NCI-H146 (cell line): ENCODE measurements around the gene WNT7B.

ENCODE experiments used
- DNase-seq: peaks from one replicate; lab custom pipeline; 2025; lab: John Stamatoyannopoulos, UW

WNT7B gene

DNA sequence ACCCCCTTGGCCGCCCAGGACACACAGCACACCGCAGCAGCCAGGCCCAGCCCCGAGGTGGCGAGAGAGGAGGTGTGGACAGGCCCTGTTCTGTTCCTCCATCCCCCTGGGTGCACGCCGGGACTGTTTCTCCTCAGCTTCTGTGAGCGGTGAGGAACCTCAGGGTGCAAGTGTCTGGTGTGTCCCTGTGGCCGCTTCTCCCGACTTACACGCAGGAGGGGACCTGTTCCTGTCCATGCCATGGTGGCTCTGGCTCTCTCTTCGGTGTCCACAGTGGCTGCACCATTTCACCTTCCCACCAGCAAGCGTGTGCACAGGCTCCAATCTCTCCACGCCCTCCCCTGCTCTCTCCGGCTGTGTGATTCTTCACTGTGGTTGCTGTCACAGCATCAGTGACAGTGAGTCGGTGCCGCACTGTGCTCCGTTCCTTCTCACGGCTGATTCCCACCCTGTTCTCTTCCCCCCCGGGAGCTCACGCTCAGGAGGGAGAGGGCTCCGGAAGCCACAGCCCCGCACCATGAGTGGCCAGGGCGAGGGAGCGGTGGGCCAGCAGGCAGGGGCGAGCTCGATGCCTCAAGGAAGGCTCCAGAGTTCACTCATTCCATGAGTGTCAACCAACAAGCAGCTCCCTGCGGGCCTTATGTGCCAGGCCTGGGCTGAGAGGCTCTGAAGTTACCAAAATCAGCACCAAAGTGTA lies 18.6 kb upstream of the WNT7B start:
- no peak for DNase-seq

DNA sequence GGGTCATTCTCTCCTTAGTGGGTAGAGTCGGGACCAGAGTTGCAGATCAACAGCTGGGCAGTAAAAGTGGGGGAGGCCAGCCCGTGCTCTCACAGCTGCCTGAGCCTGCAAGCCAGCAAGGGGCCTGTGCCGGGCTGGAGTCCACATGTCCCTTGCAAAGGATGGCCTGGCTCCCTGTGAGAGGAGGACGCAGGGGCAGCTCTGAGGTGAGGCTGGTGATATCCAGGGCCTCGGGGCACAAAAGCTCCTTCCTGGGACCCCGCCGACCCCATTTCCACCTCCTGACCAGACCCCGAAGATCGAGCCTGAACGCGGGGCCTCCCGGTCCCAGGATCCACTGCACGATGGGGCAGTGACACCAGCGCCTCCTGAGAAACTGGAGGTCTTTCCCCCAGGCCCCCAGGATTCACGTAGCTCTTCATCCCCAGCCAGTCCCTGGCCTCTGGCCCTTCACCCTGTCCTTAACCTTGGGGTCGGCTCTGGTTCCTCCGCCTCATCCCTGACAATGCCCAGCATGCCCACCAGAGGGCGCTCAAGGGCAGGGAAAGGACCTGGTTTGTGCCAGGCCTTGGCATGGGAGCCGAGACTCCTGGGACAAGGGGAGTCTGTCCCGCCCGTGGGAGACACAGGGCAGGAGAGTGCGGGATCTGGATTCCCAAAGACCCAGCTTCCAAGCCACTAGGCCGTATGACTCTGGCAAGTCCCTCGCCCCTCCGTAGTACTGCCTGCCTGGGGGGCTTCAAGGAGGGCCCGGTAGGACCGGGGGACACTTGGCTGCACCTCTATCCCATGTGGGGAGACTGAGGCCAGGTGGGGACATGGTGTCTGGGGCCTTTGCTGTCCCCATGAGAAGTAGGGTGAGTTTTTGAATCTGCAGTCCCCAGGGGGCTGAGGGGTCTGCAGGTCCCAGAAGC lies 17.8 kb upstream of the WNT7B start:
- DNase-seq: peak; percentile 53

DNA sequence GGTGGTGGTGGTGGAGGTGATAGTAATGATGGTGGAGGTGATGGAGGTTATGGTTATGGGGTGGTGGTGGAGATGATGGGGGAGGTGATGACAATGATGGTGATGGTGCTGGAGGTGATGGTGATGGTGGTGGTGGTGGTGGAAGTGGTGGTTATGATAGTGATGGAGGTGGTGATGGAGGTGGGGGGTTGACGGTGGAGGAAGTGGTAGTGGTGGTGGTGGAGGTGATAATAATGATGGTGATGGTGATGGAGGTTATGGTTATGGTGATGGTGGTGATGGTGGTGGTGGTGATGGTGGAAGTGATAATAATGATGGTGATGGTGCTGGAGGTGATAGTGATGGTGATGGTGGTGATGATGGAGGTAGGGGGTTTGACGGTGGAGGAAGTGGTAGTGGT lies 16.9 kb upstream of the WNT7B start:
- DNase-seq: no peak

DNA sequence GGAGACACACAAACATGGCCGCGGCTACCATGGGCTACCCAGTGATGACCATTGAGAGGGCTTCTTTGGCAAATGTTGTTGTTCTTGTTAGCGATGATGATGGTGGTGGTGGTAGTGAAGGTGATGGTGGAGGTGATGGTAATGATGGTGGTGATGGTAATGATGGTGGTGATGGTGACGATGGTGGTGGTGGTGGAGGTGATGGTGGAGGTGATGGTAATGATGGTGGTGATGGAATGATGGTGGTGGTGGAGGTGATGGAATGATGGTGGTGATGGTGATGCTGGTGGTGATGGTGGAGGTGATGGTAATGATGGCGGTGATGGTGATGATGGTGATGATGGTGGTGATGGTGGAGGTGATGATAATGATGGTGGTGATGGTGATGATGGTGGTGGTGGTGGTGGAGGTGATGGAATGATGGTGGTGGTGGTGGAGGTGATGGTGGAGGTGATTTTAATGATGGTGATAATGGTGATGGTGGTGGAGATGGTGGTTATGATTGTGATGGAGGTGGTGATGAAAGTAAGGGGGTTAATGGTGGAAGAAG lies 16.3 kb upstream of the WNT7B start:
- DNase-seq: no peak

DNA sequence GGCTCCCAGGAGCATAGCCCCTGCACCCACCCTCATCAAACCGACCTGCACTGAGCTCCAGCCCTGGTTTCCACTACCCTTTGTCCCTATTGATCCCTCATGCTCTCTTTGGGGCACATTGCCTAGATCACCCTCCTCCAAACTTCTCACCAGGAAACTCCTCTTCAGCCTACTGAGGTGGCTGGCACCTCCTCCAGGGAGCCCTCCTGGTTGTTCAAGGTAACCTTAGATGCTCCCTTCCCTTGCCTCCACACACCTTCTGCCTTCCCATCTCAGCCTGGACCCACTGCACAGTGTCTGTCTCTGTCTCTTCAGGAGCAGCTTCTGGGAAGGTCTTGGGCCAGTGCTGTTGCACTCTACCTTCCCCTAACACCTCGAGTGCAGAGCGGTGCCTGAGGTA lies 15.8 kb upstream of the WNT7B start:
- no peak for DNase-seq

DNA sequence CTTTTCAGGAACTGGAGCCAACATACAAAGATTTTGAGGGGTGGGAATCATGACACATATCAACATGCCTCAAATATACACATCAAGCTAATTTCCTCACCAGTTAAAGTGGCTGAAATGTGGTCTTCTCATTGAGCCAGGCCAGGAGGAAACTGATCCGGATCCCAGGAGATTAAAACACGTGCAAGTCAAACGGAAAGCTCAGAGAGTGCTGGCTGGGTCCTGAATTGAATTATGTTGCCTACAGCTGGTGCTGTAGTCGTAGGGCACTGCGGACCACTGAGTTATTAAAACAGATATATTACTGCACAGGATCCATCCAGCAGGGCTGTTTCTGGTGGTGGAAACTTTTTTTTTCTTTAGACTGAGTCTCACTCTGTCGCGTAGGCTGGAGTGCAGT lies 14.1 kb upstream of the WNT7B start:
- no peak for DNase-seq

DNA sequence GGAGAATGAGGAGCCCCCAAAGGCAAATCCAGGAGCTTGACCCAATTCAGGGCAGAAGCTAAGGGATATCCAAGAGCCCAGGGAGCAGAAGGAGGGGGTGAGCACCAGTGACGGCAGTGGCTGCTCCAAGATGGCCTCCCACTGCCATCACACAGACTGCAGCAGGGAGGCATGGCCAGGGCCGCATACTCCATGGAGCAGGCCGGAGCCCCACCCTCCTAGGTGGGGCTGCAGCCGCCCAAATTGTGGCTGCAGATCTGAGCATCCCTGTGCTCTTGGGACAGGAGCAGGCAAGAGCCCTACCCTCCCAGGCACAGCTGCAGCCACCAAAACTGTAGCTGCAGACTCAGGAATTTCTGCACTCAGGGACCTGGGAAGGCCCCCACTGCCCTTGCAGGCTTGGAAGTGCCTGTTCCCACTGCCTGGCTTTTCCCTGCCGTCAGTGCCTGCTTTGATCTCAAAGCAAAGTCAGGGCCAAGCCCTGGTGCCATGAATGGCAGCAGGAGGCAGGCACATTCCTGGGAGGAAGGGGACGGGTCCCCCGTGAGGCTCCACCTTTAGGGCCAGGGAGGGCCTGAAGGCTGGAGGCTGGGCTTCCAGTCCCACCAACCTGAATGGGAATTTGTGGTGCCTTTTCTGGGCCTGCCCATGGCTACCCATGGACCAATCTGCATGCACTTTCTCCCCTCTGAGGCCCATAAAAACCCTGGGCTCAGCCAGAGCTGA lies 10.3 kb upstream of the WNT7B start:
- no peak for DNase-seq

DNA sequence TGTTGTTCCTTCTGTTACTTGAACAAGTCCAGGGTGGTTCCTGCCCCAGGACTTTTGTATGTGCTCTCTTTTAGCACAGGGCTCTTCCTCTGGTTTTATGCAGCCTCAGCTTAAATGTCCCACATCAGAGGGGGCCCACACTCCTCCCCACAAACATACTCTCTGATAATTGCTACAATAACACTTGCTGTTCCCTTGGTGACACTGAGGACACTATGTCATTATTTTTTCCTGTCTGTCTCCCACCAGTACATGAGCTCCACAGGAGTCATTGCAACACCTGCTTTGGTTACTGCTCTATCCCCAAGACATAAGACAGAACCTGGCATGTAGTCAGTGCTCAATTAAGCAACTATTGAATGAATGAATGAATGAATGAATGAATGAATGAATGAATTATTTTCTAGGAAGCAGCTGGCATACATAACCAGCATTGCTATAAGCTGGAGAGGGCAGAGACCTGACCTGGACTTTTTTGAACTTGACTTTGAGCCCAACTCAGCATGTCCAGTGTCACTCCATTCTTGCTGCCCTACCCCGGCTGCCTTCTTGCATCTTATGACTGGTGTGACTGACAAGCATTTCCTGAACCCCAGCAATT lies 7.5 kb upstream of the WNT7B start:
- DNase-seq: peak; percentile 34

DNA sequence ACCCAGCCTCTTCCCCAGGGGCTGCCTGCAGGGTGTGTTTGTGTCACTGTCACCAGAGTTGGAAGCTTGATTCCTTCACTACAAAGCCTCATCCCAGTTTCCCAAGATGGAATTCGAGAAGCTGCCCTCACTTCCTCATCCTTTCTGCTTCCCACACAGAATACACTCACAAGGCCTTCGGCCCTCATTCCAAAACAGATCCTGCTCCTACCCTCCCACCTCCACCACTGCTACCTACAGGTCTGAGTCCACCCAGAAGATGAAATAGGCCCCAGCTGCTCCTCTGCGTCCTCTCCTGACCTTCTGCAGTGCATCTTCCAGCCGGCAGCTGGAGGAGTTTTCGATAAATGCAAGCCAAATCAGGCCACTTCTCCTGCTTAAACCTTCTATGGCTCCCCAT lies 6.8 kb upstream of the WNT7B start:
- DNase-seq: no peak

DNA sequence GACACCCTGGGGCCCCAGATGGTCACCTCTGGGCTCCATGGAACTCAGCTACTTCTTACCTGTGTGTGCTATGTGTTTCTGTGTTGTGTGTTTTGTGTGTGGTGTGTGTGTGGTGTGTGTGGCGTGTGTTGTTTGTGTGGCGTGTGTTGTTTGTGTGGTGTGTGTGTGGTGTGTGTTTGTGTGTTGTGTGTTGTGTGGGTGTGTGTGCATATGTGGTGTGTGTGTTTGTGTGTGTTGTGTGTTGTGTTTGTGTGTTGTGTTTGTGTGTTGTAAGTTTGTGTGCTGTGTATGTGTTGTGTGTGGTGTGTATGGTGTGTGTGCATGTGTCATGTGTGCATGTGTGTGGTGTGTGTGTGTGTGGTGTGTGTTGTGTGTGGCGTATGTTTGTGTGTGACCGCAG lies 3.8 kb upstream of the WNT7B start:
- DNase-seq: no peak

DNA sequence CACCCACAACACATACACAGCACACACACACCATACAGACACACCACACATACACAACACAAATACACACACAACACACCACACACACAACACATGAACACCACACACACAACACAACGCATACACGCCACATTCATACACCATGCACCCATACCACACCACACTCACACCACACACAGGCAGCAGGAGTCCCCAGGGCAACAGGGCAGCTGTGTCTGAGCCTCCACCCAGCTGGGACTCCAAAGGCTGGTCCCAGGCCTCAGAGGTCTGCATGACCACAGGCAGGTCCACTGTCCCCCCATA lies 3.3 kb upstream of the WNT7B start:
- DNase-seq: no peak

DNA sequence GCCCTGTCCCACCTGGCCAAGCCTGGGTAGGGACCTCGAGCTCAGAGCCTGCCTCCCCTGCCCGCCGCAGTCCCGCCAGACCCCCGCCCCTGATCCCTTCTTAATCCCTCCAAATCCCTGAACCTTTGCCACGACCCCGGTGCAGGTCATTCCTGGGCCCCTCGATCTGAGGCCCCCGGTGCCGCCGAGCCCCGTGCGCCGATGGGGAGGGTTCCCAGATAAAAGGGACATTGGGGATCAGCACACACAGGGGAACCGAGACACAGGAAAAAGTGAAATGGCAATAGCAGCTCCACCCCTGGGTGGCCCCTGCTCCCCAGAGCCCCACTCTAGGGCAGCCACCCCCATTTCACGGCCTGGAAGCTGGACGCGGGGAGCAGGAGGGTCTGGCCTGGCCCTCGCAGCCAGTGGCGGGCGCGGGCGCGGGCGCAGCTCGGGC lies 1.3 kb upstream of the WNT7B start:
- no peak for DNase-seq

DNA sequence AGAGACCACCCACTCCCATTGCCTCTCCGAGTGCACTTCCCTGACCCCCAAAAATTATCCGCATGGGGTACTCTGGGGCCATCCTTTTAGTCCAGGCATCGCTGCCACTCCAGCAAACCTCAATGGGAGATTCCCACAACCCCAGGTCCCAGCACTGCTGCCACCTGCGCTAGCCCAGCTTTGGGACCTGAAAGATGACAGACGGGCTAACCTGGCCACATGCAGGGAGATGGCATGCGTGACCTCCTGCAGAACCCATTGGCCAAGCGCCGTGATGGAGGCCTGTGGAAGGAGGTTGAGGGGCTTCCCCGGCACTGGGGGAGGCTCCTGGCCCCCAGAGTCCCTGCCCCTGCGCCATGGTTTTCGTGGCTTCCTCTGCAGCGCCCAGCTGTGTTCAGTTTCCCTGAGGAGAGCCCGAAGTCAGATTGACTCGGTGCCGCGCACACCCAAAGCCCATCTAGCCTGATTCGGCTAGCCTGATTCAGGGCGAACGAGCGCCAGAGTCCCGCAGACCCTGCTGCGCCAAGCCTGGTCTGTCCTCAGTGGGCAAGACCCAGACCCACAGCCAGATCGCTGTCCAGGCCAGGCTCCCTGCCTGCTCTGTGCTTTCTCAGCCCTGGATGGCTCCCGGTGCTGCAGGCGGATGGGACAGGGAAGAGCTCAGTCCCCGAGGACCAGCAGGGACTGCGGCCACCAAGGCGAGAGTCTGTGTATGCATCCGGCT lies 751 bp upstream of the WNT7B start:
- DNase-seq: peak; percentile 51

DNA sequence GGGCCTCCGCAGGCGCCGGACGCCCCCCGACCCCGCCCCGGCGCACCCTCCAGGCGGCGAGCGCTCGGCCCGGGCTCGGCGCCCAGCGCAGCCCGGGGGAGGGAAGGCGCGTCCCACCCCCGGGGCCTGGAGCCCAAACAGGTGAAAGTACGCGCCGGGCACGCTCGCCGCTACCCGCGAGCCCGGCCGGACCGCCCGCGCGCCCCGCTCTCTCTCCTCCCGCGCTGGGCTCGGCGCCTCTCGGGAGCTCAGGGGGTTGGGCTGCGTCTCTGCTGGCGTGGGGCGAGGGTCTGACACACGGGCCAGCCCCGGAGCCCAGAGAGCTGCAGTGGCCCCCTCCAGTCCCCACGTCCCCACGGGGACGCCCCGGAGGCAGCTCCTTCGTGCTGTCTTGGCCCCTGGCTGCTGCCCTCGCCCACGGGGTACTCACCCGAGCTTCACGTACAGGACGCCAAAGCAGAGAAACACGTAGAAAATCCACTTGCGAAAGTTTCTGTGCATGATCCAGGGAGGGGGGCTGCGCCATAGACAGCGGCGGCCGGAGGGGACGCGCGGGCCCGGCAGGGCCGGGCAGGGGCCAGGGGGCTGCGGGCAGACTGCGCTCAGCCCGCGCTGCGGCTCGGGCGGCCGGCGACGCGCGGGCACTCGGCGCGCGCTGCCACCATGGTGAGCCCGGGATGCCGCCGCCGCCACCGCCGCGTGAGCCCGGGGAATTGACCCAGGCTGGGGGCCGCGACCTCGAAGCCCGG lies 534 bp downstream of the WNT7B start:
- no peak for DNase-seq

DNA sequence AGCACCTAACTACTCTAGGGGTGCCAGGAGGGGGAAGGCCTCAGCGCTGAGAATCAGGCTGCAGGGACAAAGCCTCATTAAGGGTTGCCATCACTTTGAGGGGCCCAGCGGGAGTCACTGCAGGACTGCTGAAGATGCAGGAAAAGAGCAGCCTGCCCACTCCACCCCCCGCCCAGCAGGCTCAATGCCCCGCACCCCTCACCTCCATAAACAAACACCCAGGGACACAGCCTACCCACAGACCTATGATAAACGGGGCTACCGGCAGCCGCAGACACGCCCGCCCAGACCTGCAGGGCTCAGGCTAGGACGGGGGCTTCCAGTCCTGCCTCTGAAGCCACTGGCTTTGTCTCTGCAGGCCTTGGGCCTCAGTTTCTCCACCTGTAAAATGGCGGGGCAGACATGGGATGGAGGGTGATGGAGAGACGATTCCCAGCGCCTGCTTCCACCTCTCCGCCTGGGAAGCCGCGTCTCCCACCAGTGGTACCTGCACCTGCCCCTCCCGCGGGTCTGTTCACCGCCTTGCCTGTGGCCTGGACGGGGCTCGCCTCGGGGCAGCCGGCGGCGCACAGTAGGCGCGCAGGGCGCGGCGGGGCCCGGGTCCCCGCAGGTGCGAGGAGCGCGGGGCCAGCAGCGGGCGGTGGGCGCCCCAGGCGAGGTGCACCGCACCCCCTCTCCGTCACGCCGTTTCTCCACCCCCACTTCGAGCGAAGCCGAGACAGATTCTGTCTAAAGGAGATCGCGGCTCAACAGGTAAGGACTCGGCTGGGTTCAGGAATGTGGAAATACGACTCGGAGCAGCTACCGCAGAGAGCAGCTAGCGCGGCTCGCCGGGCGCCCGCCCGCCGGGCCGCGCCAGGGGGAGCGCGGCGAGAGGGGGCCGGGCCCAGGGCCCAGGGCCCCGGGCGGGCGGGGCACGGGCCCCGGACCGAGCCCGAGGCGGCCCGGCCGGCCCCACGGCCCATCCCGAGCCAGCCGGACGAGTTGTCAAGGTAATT lies 1.5 kb downstream of the WNT7B start:
- no peak for DNase-seq

DNA sequence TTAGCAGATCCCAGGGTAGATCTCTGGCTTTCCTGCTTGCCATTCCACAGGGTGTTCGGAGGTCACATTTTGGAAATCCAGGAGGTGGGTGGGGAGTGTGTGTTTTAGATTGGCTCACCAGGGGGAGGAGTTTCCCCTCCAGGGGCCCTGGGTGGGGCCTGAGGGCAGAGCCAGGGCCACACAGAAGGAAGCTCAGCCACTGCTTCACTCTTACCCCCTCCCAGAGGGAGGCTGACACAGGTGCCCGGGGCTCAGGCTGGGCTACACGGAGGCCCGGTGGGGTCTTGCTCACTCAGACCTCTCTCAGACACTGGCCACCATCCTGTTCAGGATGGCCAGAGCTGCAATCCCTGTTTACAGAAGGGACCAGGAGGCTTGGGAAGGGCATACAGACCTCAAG lies 2.5 kb downstream of the WNT7B start:
- no peak for DNase-seq

DNA sequence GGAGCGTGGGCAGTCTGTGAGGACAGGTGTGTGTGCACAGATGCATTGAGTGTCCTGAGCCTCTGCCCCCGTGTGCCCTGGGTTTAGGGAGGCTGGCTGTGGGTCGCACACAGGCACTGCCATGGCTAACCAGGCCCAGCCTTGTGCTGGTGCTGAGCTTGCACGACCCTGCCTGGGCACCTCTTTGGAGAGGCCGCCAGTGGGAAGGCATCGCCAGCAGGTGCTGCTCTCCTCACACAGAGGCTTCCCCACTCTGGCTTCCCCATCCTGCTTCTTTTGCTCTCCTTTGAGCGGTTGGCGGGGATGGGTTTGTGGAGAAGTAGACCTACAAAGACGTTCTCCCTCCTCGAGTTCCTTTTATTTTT lies 4.1 kb downstream of the WNT7B start:
- no peak for DNase-seq

DNA sequence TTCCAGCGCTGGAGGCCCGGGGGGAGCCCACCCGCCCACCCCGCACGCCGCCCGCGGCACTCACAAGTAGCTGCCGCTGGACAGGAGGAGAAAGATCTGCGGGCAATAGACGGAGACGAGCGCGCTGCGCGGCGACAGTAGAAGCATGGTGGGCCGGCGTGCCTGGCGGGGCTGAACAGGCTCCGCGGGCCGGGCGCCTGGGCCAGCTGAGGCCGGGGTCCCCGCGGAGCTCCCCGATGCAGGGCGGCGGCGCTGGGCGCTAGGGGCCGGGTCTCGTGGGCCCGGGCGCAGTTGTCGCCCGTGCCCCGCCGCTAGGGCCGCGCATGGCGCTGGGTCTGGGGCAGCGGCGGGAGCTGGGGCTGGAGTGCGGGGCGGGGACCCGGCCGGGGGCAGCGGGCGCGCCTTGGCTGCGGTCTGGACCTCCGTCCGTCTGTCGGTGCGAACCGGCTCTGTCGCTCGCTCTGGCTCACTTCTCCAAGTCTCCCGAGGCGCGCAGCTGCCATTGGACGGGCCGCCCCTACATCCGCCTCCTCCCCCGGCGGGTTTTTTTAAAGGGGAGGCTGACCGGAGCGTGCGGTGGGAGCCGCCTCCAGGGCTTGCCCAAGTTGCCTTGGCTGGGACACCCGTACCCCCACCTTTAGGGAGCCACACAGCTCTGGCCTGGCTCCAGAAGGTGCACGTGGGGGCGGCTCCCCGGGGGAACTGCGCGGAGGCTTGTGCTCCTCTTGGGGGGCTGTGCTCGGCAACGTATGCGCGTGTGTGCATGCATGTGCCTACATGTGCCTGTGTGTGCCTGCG lies 4.7 kb downstream of the WNT7B start:
- no peak for DNase-seq
